OCI-LY7 (cell line): Measurements from ENCODE around the gene TTC24. TPM values are rescaled to one million over a fixed set of nuclear protein-coding genes. Genes with fewer than 3 reads are reported as not detected.

Experiments
- BruUV-seq: library from RNA; stranded (reverse); fragments of 400-500 nt; replicated peaks from 2 replicates; lab custom pipeline; 2021; lab: Mats Ljungman, UMichigan
- CTCF ChIA-PET: fragments of 300-600 bp; sonication (Branson Sonifier 250); formaldehyde crosslinking; loops from one replicate; lab custom pipeline; 2022; ENCODE audit warnings: antibody characterized with exemption; ENCODE audit not compliant: unreplicated experiment; lab: Charles Lee
- POLR2A ChIA-PET: fragments of 300-600 bp; sonication (Branson Sonifier 250); formaldehyde crosslinking; loops from one replicate; lab custom pipeline; 2022; ENCODE audit warnings: antibody characterized with exemption; lab: Charles Lee
- DNase-seq: peaks from one replicate; pipeline ENCODE4 v3.0.0-alpha.2; 2015; ENCODE audit warnings: low spot score
- H2AFZ ChIP-seq: fragments of 200-600 bp; sonication (generic), shearing (Covaris generic); 2 replicates; pipeline ENCODE4 v1.6.1; 2014; ENCODE audit warnings: mild to moderate bottlenecking, antibody characterized with exemption, low read length, moderate library complexity
- H3K27ac ChIP-seq: fragments of 200-600 bp; sonication (generic); 2 replicates; pipeline ENCODE4 v1.5.1; 2014; ENCODE audit warnings: mixed run types, low read depth, mild to moderate bottlenecking, moderate library complexity, low read length, inconsistent platforms; ENCODE audit not compliant: poor library complexity, severe bottlenecking
- H3K36me3 ChIP-seq: fragments of 200-600 bp; sonication (generic); 2 replicates; pipeline ENCODE4 v1.6.1; 2014; ENCODE audit warnings: mild to moderate bottlenecking, antibody characterized with exemption, low read length, moderate library complexity, mixed read lengths; ENCODE audit not compliant: insufficient read depth
- H3K4me1 ChIP-seq: fragments of 200-600 bp; sonication (generic); 2 replicates; pipeline ENCODE4 v1.5.1; 2014; ENCODE audit warnings: mild to moderate bottlenecking, low read length; ENCODE audit not compliant: insufficient read depth, poor library complexity, severe bottlenecking
- H3K4me2 ChIP-seq: fragments of 200-600 bp; sonication (generic); 2 replicates; pipeline ENCODE4 v1.6.1; 2014; ENCODE audit warnings: mild to moderate bottlenecking, low read length
- H3K4me3 ChIP-seq: fragments of 200-600 bp; sonication (generic); 2 replicates; pipeline ENCODE4 v1.5.1; 2014; ENCODE audit warnings: mild to moderate bottlenecking, low read depth, low read length; ENCODE audit not compliant: poor library complexity, severe bottlenecking
- H3K79me2 ChIP-seq: fragments of 200-600 bp; sonication (generic); 2 replicates; pipeline ENCODE4 v1.6.1; 2016; ENCODE audit warnings: low read depth, mild to moderate bottlenecking, low read length, moderate library complexity, mixed read lengths; ENCODE audit not compliant: insufficient read depth
- H3K9me2 ChIP-seq: fragments of 200-600 bp; sonication (generic); 2 replicates; pipeline ENCODE4 v1.6.1; 2016; ENCODE audit warnings: mild to moderate bottlenecking, low read length, mixed read lengths; ENCODE audit not compliant: insufficient read depth
- H3K9me3 ChIP-seq: fragments of 200-600 bp; sonication (generic); 2 replicates; pipeline ENCODE4 v1.6.1; 2014; ENCODE audit warnings: mild to moderate bottlenecking, mixed run types, low read length, mixed read lengths
- H4K20me1 ChIP-seq: fragments of 200-600 bp; sonication (generic); 2 replicates; pipeline ENCODE4 v1.6.1; 2014; ENCODE audit warnings: mild to moderate bottlenecking, antibody characterized with exemption, low read length, moderate library complexity, mixed read lengths; ENCODE audit not compliant: insufficient read depth
- EZH2phosphoT487 ChIP-seq: fragments of 200-600 bp; sonication (generic); IDR thresholded peaks from 2 replicates; pipeline ENCODE4 v1.6.1; 2018; ENCODE audit warnings: low read depth, borderline replicate concordance, mild to moderate bottlenecking, mixed run types, antibody characterized with exemption, low read length, moderate library complexity, mixed read lengths
- intact Hi-C: fragments of 100-400 bp; cut with micrococcal nuclease; formaldehyde crosslinking; loops from one replicate; pipeline ENCODE4 v1.10.0; 2022; ENCODE audit not compliant: unreplicated experiment
- total RNA-seq, 2 experiments: library from RNA; depleted of rRNA in 1 of 2; stranded (reverse); fragments of >200 nt in 1 of 2; shearing (Covaris generic) in 1 of 2; gene quantifications; 2 replicates each; pipeline ENCODE4 v1.2.3, GENCODE V29; 2014 to 2022
- TF ChIP-seq, protein P1 (sequence below): fragments of 200-600 bp; sonication (generic); conservative IDR thresholded peaks from 2 replicates; pipeline ENCODE4 v1.5.1; 2014; ENCODE audit warnings: mild to moderate bottlenecking, antibody characterized with exemption, low read length, moderate library complexity, mixed read lengths

TTC24 gene
- total RNA-seq, 2 experiments from 2014 or later = 2.8 to 11.9 TPM

DNA sequence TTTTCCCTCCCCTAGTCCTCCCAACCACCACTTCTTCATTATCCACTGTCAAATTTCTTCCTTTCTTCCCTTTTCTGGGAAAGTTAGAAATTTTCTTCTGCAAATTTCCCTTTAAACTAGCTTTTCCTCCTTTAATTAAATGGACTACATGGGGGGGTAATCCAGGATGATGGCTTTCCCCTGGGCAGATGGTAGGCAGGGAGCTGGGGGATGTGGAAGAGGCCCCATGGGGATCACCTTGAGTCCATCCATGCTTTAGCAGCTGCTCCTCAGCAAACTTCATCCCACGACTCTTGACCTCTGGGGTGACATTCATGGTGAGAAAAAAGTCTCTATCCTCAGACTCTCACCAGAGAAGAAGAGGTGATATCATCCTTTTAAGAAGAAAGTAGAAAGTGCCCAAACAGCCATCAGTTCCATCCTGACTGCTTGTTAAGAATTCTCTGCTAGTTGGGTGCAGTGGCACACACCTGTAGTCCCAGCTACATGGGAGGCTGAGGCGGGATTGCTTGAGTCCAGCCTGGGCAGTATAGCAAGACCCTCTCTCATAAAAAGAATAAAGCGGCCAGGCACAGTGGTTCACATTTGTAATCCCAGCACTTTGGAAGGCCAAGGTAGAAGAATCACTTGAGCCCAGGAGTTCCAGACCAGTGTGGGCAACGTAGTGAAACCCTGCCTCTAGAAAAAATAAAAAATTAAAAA lies 19.4 kb downstream of the TTC24 start:
- no peak for TF ChIP-seq EZH2phosphoT487
- TF ChIP-seq, protein P1, sequence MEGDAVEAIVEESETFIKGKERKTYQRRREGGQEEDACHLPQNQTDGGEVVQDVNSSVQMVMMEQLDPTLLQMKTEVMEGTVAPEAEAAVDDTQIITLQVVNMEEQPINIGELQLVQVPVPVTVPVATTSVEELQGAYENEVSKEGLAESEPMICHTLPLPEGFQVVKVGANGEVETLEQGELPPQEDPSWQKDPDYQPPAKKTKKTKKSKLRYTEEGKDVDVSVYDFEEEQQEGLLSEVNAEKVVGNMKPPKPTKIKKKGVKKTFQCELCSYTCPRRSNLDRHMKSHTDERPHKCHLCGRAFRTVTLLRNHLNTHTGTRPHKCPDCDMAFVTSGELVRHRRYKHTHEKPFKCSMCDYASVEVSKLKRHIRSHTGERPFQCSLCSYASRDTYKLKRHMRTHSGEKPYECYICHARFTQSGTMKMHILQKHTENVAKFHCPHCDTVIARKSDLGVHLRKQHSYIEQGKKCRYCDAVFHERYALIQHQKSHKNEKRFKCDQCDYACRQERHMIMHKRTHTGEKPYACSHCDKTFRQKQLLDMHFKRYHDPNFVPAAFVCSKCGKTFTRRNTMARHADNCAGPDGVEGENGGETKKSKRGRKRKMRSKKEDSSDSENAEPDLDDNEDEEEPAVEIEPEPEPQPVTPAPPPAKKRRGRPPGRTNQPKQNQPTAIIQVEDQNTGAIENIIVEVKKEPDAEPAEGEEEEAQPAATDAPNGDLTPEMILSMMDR = no peak
- Histone ChIP-seq H3K79me2 (peaks cover 40% of the 10 kb centered on the region), H3K4me1 (peaks cover 26% of the 10 kb centered on the region), H3K9me3 (no peaks in the 10 kb centered on the region), H2AFZ (no peak overlapping the region), H3K4me2 (peak overlapping the region; percentile 91), H4K20me1 (no peaks in the 10 kb centered on the region), H3K36me3 (peaks cover 59% of the 10 kb centered on the region), H3K27ac (no peak overlapping the region), H3K4me3 (no peak overlapping the region), H3K9me2 (no peaks in the 10 kb centered on the region)
- ChIA-PET POLR2A (interaction anchor here (0.5 to 4.7 kb wide), 4 partner anchors 7 to 213 kb away, joined by 3 to 27 read pairs (median 4); partner anchors contain the start of genes MEF2D and NAXE), CTCF (interaction anchor here (0.5 to 0.6 kb wide), 2 partner anchors 10 to 25 kb away, joined by 3 read pairs; no protein-coding TSS in a partner anchor)
- intact Hi-C loops = no loop called here
- no TSS peak for BruUV-seq
- no peak for DNase-seq

DNA sequence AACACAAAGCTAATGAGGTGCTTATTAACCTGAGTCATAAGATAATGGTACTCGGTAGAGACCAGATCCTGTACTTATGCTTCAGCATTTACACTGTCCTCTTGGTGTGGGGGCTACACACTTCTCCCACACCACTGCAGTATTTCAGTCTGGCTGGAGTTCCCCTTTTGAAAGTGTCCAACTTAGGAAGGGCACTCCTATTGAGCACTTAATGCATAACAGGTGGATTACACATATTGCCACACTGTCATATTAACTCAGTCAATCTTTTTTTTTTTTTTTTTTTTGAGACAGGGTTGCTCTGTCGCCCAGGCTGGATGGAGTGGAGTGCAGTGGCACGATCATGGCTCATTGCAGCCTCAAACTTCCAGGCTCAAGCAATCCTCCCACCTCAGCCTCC lies 20.3 kb downstream of the TTC24 start:
- H3K4me1 ChIP-seq = peaks cover 26% of the 10 kb centered on the region
- intact Hi-C loops = no loop called here
- H3K4me3 ChIP-seq = peak overlapping the region; percentile 78
- no peaks in the 10 kb centered on the region for H3K9me3 ChIP-seq
- DNase-seq = peak; percentile 77
- H3K4me2 ChIP-seq = peak overlapping the region; percentile 91
- no peak overlapping the region for H2AFZ ChIP-seq
- TF ChIP-seq, protein P1 = peak; percentile 62
- TF ChIP-seq EZH2phosphoT487 = no peak
- no peaks in the 10 kb centered on the region for H4K20me1 ChIP-seq
- CTCF ChIA-PET = interaction anchor here (0.6 to 1.2 kb wide), 3 partner anchors 9 to 126 kb away, joined by 3 read pairs; partner anchors contain the start of gene NAXE
- peak overlapping the region; percentile 69 for H3K27ac ChIP-seq
- no peaks in the 10 kb centered on the region for H3K9me2 ChIP-seq
- POLR2A ChIA-PET = interaction anchor here (0.7 to 4.7 kb wide), 6 partner anchors 8 to 731 kb away, joined by 3 to 27 read pairs (median 4); partner anchors contain the start of genes MEF2D and NAXE
- peaks cover 40% of the 10 kb centered on the region for H3K79me2 ChIP-seq
- no TSS peak for BruUV-seq
- peaks cover 50% of the 10 kb centered on the region for H3K36me3 ChIP-seq
